Ishikawa (cell line): Measurements from ENCODE around the gene TMEM183A.

Source experiments
- CEBPB ChIP-seq: IDR thresholded peaks from 2 replicates; pipeline ENCODE4 v1.6.1; 2012
- MAX ChIP-seq: IDR thresholded peaks from 2 replicates; pipeline ENCODE4 v1.6.1; 2012
- RAD21 ChIP-seq: IDR thresholded peaks from 2 replicates; pipeline ENCODE4 v1.6.1; 2012; ENCODE audit warnings: low read depth
- REST ChIP-seq: IDR thresholded peaks from 2 replicates; pipeline ENCODE4 v1.6.1; 2012; ENCODE audit warnings: low read depth, mild to moderate bottlenecking
- TAF1 ChIP-seq: IDR thresholded peaks from 2 replicates; pipeline ENCODE4 v1.6.1; 2012; ENCODE audit warnings: low read depth, mild to moderate bottlenecking
- TEAD4 ChIP-seq: IDR thresholded peaks from 2 replicates; pipeline ENCODE4 v1.6.1; 2012

GRCh38 chr1:203028067-203028783 is 21.1 kb downstream of the TMEM183A start:
- TF ChIP-seq RAD21 (no peak), CEBPB (no peak), MAX (no peak), TAF1 (no peak), TEAD4 (no peak), REST (no peak)
